Omental fat pad (tissue), 4 donors: Measurements from ENCODE around the gene MORN1. TPM values are rescaled to one million over a fixed set of nuclear protein-coding genes. Genes with fewer than 3 reads are reported as not detected.

Source experiments
- ATAC-seq: fragments of 150-250 bp; one replicate; pipeline ENCODE4 v1.9.1; 2016; ENCODE audit warnings: mild to moderate bottlenecking, moderate library complexity; ENCODE audit not compliant: low FRiP score
- DNase-seq: peaks from one replicate; pipeline ENCODE4 v3.0.0-alpha.2; 2019; ENCODE audit warnings: low spot score
- total RNA-seq, 4 donors: library from RNA; depleted of rRNA; stranded (reverse); fragments of >200 nt; gene quantifications; one replicate each; pipeline ENCODE4 v1.1.0, GENCODE V29; 2016
- TF ChIP-seq, protein P1 (sequence below), 3 donors: fragments of 450-650 bp; IDR thresholded peaks; one replicate each; pipeline ENCODE4 v1.5.1; 2016 to 2017; ENCODE audit warnings: antibody characterized with exemption in 3 of 3, mild to moderate bottlenecking in 3 of 3, moderate library complexity in 2 of 3

MORN1 gene
- total RNA-seq, 4 donors from 2014 or later = 4.0 to 9.1 (median 6.4) TPM

GRCh38 chr1:2382621-2383361, 8.6 kb downstream of the MORN1 start:
- no peak for DNase-seq
- ATAC-seq = no peak
- TF ChIP-seq, protein P1, sequence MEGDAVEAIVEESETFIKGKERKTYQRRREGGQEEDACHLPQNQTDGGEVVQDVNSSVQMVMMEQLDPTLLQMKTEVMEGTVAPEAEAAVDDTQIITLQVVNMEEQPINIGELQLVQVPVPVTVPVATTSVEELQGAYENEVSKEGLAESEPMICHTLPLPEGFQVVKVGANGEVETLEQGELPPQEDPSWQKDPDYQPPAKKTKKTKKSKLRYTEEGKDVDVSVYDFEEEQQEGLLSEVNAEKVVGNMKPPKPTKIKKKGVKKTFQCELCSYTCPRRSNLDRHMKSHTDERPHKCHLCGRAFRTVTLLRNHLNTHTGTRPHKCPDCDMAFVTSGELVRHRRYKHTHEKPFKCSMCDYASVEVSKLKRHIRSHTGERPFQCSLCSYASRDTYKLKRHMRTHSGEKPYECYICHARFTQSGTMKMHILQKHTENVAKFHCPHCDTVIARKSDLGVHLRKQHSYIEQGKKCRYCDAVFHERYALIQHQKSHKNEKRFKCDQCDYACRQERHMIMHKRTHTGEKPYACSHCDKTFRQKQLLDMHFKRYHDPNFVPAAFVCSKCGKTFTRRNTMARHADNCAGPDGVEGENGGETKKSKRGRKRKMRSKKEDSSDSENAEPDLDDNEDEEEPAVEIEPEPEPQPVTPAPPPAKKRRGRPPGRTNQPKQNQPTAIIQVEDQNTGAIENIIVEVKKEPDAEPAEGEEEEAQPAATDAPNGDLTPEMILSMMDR (IDR thresholded peaks at IDR 0.05) = no peak

DNA sequence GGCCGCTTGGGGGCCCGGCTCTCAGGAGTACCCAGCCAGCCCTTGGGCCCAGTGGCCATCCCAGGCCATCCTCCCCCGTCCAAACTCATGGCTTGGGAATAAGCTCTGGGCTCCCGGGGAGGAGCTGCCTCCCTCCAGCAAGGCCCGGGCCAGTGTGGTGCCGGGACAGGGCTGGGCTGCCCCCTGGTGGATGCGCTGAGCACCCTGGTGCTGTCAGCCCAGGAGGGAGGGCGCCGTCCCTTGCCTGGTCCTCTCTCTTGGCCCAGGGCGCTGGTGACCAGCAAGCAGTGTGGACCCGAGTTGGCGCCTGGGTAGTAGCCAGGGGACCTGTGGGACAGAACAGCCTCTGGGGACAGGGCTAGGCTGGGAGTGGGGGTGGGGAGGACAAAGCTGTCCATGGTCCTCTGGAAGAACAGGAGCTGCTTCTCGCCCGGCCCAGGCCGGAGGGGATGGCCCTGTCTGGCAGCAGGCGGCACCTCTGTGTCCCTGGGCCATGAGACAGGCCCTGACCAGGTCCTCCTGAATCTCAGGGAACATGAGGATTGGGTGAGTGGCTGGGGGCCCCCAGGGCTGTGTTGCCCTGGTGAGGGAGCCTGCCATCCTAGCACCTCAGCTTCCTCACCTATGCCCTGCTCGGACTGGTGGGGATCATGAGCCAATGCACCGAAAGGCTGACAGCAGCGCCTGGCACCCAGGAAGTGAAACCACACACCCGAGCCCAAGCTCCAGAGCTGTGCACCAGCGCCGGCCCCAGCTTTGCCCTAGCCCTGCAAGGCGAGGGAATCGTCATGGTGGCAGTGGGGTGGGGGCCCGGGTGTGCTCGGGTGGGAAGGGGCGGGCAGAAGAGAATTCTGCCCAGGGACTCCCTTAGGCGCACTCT, 9.4 kb downstream of the MORN1 start:
- DNase-seq (peak; percentile 54), ATAC-seq (peak; percentile 90)
- TF ChIP-seq, protein P1 (IDR thresholded peaks at IDR 0.05) = peak in 2 of 3 donors; percentile 81 to 84

DNA sequence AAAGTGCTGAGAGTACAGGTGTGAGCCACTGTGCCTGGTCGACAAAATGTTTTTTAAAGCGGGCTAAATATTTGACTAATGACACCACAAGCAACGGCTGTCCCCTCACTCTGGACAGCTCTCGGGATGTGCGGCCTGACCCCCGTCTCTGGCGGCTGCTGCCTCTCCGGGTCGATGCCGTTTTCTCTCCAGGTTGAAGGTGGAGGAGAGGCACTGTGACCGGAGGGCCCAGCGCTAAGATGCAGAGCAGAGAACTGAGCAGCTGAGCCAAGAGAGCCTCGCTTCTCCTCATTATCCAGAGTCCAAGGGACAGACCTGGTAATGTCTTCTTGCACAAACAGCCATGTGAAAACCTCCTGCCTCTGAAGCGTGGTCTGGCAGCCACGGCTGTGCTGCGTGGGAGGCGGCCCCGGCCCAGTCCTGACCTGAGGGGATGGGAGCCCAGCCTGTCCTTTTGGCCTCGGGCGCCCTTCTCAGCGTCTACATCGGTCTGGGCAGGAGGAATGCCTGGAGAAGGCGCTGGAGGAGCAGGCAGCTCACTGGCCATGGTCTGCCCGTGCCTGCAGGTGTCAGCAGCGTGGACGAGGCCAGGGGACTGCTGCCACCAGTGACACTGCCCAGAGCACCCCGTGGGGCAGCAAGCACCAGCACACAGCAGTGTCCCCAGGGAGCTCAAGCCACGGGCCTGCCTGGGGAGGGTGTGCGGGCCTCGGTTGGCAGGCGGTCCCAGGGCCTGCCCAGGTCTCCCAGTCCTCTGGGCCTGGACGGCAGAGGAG, 10.3 kb downstream of the MORN1 start:
- TF ChIP-seq, protein P1 (IDR thresholded peaks at IDR 0.05) = no peak
- ATAC-seq (no peak), DNase-seq (no peak)

GRCh38 chr1:2379733-2380404, 11.5 kb downstream of the MORN1 start:
- ATAC-seq = no peak
- no peak for DNase-seq
- TF ChIP-seq, protein P1 (IDR thresholded peaks at IDR 0.05) = no peak

- TF ChIP-seq, protein P1 (IDR thresholded peaks at IDR 0.05) = no peak
- ATAC-seq = no peak
- no peak for DNase-seq
These were observed 12.2 kb downstream of the MORN1 start for GRCh38 chr1:2378956-2379732.

DNA sequence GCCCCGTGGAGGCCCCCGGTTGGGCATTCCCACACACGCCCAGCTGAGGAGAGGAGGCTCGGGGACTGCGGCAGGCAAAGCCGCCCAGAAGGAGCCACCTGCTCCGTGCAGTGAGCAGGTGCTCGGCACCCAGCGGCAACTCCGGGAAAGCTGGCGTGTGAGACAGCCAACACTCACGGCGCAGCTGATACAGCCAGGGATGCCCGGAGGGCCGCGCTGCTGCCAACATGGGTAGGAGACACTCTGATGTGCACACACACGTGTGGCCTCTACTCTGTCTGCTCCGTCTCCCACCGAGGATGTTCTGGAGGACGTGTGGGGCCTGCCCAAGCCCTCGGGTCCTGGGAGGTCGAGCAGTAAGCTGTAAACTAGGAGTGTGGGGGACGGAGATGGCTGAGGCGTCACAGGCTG, 12.9 kb downstream of the MORN1 start:
- DNase-seq (no peak), ATAC-seq (no peak)
- TF ChIP-seq, protein P1 (IDR thresholded peaks at IDR 0.05) = no peak
